Activated CD4-positive, alpha-beta T cell treated with anti-CD3 and anti-CD28 coated beads, Interleukin-2, amount 50 U/mL, for 24 hours (primary cell): ENCODE results near the gene HORMAD2.
"Not testable (repeated sequence)": the region's sequence is repeated elsewhere in the genome, so short reads cannot be mapped to it uniquely, and the experiment has no call there.

Source experiments
- DNase-seq, 2 donors: peaks; one replicate each; pipeline ENCODE4 v3.0.0-alpha.2; 2020; ENCODE audit warnings: low read depth in 1 of 2, low spot score in 1 of 2

Gene HORMAD2

GRCh38 chr22:30056015-30056414 lies 24.2 kb upstream of the HORMAD2 start:
- no peak for DNase-seq

GRCh38 chr22:30057375-30057774 lies 22.9 kb upstream of the HORMAD2 start:
- DNase-seq, result no peak

GRCh38 chr22:30059346-30060020 lies 20.8 kb upstream of the HORMAD2 start:
- DNase-seq, result not testable (repeated sequence)

GRCh38 chr22:30061094-30061493 lies 19.2 kb upstream of the HORMAD2 start:
- DNase-seq, result not testable (repeated sequence)

GRCh38 chr22:30062259-30062658 lies 18.0 kb upstream of the HORMAD2 start:
- no peak for DNase-seq

GRCh38 chr22:30062950-30063349 lies 17.3 kb upstream of the HORMAD2 start:
- DNase-seq, result no peak

- DNase-seq, result no peak
Observed at GRCh38 chr22:30064172-30064571, 16.1 kb upstream of the HORMAD2 start.

GRCh38 chr22:30073743-30074142 lies 6.5 kb upstream of the HORMAD2 start:
- no peak for DNase-seq

- no peak for DNase-seq
Observed at GRCh38 chr22:30074147-30074546, 6.1 kb upstream of the HORMAD2 start.

- DNase-seq, result no peak
Observed at GRCh38 chr22:30074994-30075393, 5.3 kb upstream of the HORMAD2 start.

GRCh38 chr22:30077279-30077880 lies 2.9 kb upstream of the HORMAD2 start:
- DNase-seq, result no peak

- DNase-seq, result peak in 1 of 2 donors; percentile 7
Observed at GRCh38 chr22:30078320-30079311, 1.6 kb upstream of the HORMAD2 start.

- DNase-seq, result no peak
Observed at GRCh38 chr22:30080805-30081204, 541 bp downstream of the HORMAD2 start.

GRCh38 chr22:30086496-30086895 lies 6.2 kb downstream of the HORMAD2 start:
- DNase-seq, result no peak

GRCh38 chr22:30087037-30087436 lies 6.8 kb downstream of the HORMAD2 start:
- not testable (repeated sequence) for DNase-seq

GRCh38 chr22:30087611-30088010 lies 7.3 kb downstream of the HORMAD2 start:
- DNase-seq, result no peak

- DNase-seq, result no peak
Observed at GRCh38 chr22:30088468-30088867, 8.2 kb downstream of the HORMAD2 start.

GRCh38 chr22:30089655-30089974 lies 9.4 kb downstream of the HORMAD2 start:
- DNase-seq, result no peak

GRCh38 chr22:30092686-30093085 lies 12.4 kb downstream of the HORMAD2 start:
- no peak for DNase-seq

GRCh38 chr22:30094804-30095203 lies 14.5 kb downstream of the HORMAD2 start:
- DNase-seq, result no peak

- no peak for DNase-seq
Observed at GRCh38 chr22:30097861-30098260, 17.6 kb downstream of the HORMAD2 start.

- not testable (repeated sequence) for DNase-seq
Observed at GRCh38 chr22:30100770-30101169, 20.5 kb downstream of the HORMAD2 start.
